Measurements from ENCODE around the gene CXCL11.
"Not testable (repeated sequence)": the region's sequence is repeated elsewhere in the genome, so short reads cannot be mapped to it uniquely, and the experiment has no call there.

CXCL11 gene

GRCh38 chr4:76042241-76042998, 6.5 kb upstream of the CXCL11 start:
- not testable (repeated sequence) for DNase-seq

GRCh38 chr4:76036855-76037254, 985 bp upstream of the CXCL11 start:
- no peak for DNase-seq

GRCh38 chr4:76035141-76035540, 729 bp downstream of the CXCL11 start:
- no peak for DNase-seq

- DNase-seq = no peak
Measured at GRCh38 chr4:76029300-76029699, 6.6 kb downstream of the CXCL11 start.

- DNase-seq = no peak
Measured at GRCh38 chr4:76028350-76028765, 7.5 kb downstream of the CXCL11 start.

- DNase-seq = no peak
Measured at GRCh38 chr4:76024065-76024464, 11.8 kb downstream of the CXCL11 start.

GRCh38 chr4:76023389-76023788, 12.5 kb downstream of the CXCL11 start, which contains the start of gene CXCL10:
Gene CXCL10, minus strand, starts transcription at chr4:76023497. Its CDS starts 66 bp downstream, at chr4:76023431.
- DNase-seq = no peak

- DNase-seq = no peak
Measured at GRCh38 chr4:76022677-76023076, 13.2 kb downstream of the CXCL11 start.

GRCh38 chr4:76022031-76022430, 13.8 kb downstream of the CXCL11 start:
- no peak for DNase-seq

GRCh38 chr4:76017056-76017686, 18.7 kb downstream of the CXCL11 start:
- no peak for DNase-seq

GRCh38 chr4:76016393-76016792, 19.5 kb downstream of the CXCL11 start:
- no peak for DNase-seq

- no peak for DNase-seq
Measured at GRCh38 chr4:76013540-76013939, 22.3 kb downstream of the CXCL11 start.

- DNase-seq = no peak
Measured at GRCh38 chr4:76012388-76012801, 23.5 kb downstream of the CXCL11 start.

GRCh38 chr4:76011700-76012387, 24.0 kb downstream of the CXCL11 start:
- no peak for DNase-seq

GRCh38 chr4:76011018-76011670, 24.7 kb downstream of the CXCL11 start:
- DNase-seq = no peak

GRCh38 chr4:76010576-76010975, 25.3 kb downstream of the CXCL11 start:
- DNase-seq = no peak

GRCh38 chr4:76009311-76009710, 26.6 kb downstream of the CXCL11 start:
- DNase-seq = no peak

GRCh38 chr4:76007089-76007862, 28.6 kb downstream of the CXCL11 start, which contains the start of gene CXCL9:
Gene CXCL9, minus strand, starts transcription at chr4:76007509. Its CDS starts 60 bp downstream, at chr4:76007449.
- no peak for DNase-seq

- no peak for DNase-seq
Measured at GRCh38 chr4:76003620-76004019, 32.2 kb downstream of the CXCL11 start.

- DNase-seq = no peak
Measured at GRCh38 chr4:76003035-76003434, 32.8 kb downstream of the CXCL11 start.

- DNase-seq = no peak
Measured at GRCh38 chr4:76002176-76002575, 33.7 kb downstream of the CXCL11 start.

- DNase-seq = no peak
Measured at GRCh38 chr4:76001700-76002099, 34.2 kb downstream of the CXCL11 start.

Data from DMS79 (cell line).